Muscle layer of duodenum (tissue), 2 donors: ENCODE measurements around the gene EFNA2.

Experiments
- H3K27ac ChIP-seq: one replicate; pipeline ENCODE4 v1.7.0; 2013; ENCODE audit warnings: mild to moderate bottlenecking, low read length
- H3K27me3 ChIP-seq: one replicate; pipeline ENCODE4 v1.7.0; 2013; ENCODE audit warnings: low read depth, mild to moderate bottlenecking, control low read depth, low read length
- H3K36me3 ChIP-seq, 2 donors: one replicate each; pipeline ENCODE4 v1.7.0; 2013; ENCODE audit warnings: low read length in 2 of 2, control low read depth in 1 of 2, mild to moderate bottlenecking in 1 of 2; ENCODE audit not compliant: insufficient read depth in 2 of 2, control insufficient read depth in 1 of 2
- H3K4me1 ChIP-seq, 2 donors: one replicate each; pipeline ENCODE4 v1.7.0; 2013; ENCODE audit warnings: low read length in 2 of 2, mild to moderate bottlenecking in 2 of 2, control low read depth in 1 of 2, moderate library complexity in 1 of 2; ENCODE audit not compliant: insufficient read depth in 2 of 2, control insufficient read depth in 1 of 2
- H3K4me3 ChIP-seq, 2 donors: one replicate each; pipeline ENCODE4 v1.7.0; 2013; ENCODE audit warnings: low read length in 2 of 2, low read depth in 1 of 2, mild to moderate bottlenecking in 1 of 2
- H3K9me3 ChIP-seq, 2 donors: one replicate each; pipeline ENCODE4 v1.7.0; 2013; ENCODE audit warnings: low read length in 2 of 2, control low read depth in 1 of 2, mild to moderate bottlenecking in 1 of 2; ENCODE audit not compliant: control insufficient read depth in 1 of 2
- donor health status: healthy.

The EFNA2 gene

DNA sequence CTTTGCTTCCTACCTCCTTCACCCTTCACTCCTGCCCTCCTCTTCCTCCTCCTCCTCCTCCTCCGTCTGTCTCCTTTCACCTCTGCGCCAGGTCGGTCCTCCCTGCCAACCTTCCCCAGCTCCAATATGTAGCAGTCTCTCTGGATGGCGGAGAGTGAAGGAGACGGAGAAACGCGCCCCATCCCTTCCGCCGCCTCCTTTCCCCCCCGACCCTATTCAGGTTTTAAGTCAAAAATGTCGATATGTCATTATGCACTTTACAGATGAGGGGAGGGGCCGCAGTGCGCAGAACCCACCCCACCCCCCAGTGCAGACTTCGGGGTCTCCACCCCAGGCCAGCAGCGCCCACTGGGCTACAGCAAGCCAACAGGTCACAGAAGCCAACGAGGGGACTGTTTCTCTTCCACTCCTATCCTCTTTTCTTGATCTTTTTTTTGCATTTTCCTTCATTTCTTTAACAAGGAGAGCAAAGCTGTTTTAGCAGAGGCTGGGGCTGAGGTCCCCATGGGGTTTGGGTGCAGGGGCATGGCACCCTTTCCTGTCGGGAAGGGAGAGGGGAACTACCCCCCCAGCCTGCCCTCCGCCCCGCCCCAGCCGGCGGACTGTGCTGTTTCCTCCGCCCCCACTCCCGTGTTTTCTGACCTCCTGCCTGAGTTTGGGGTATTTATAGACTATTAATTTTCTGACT is 28.1 kb upstream of the EFNA2 start:
- Histone ChIP-seq H3K4me1 (peaks cover 23 to 73% of the 10 kb centered on the region in 2 donors), H3K27me3 (no peaks in the 10 kb centered on the region), H3K27ac (peak overlapping the region; percentile 39), H3K4me3 (no peak overlapping the region), H3K9me3 (no peaks in the 10 kb centered on the region), H3K36me3 (peaks cover 23 to 41% of the 10 kb centered on the region in 2 donors)

GRCh38 chr19:1258163-1258492 is 27.5 kb upstream of the EFNA2 start:
- H3K27ac ChIP-seq, result peak overlapping the region; percentile 39

GRCh38 chr19:1258707-1259205 is 26.9 kb upstream of the EFNA2 start:
- Histone ChIP-seq H3K9me3 (no peaks in the 10 kb centered on the region), H3K36me3 (peaks cover 23 to 37% of the 10 kb centered on the region in 2 donors), H3K4me1 (peaks cover 23 to 72% of the 10 kb centered on the region in 2 donors), H3K27me3 (no peaks in the 10 kb centered on the region), H3K4me3 (peak overlapping the region; percentile 21 to 39), H3K27ac (peak overlapping the region; percentile 86)

More at GRCh38 chr19:1258163-1258492, 27.5 kb upstream of the EFNA2 start:
- H3K9me3 ChIP-seq, result no peaks in the 10 kb centered on the region
- peaks cover 23 to 41% of the 10 kb centered on the region in 2 donors for H3K36me3 ChIP-seq
- H3K4me3 ChIP-seq, result no peak overlapping the region
- H3K27me3 ChIP-seq, result no peaks in the 10 kb centered on the region
- H3K4me1 ChIP-seq, result peaks cover 23 to 74% of the 10 kb centered on the region in 2 donors

- no peaks in the 10 kb centered on the region for H3K9me3 ChIP-seq
- H3K4me3 ChIP-seq, result peak overlapping the region; percentile 21 to 39
- peaks cover 21 to 31% of the 10 kb centered on the region in 2 donors for H3K36me3 ChIP-seq
- H3K27me3 ChIP-seq, result no peaks in the 10 kb centered on the region
- H3K27ac ChIP-seq, result peak overlapping the region; percentile 86
- H3K4me1 ChIP-seq, result peaks cover 20 to 66% of the 10 kb centered on the region in 2 donors
These were observed 26.3 kb upstream of the EFNA2 start for GRCh38 chr19:1259206-1259875.

DNA sequence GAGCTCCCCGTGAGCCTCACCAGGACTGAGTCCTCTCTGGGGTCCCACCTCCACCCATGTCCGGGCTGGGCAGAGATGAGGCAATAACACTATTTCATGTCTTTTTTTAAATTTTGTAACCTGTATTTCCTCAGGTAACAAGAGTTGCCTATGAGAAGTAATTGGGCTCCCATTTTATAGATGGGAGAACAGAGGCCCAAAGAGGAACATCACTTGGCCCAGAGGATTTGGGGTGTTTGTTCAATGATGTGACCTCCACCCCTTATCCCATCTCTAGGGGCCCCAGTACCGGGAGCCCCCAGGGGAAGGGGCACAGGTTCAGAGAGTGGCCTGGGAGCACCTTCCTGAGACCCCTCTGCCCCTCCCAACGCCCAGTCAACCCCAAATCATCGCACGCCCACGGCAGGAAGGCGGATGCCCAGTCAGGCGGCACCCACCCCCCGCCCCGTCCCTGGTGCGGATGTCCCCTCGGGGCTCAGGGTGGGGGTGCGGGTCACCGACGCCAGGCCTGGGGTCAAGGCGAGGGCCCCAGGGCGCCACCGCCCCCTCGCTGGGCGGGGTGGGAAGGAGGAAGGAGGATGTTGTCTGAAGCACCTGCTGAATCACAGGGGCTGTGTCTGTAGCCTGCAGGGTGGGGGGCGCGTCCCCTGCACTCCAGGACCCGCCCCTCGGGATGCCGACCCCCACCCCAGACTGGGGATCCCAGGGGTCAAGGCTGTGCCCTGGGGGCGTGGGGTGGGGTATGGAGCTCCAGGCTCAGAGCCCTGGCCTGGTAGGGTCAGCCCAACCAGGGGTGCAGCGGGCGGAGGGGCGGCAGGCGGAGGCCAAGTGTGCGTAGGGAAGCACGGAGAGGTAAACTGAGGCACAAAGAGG is 25.6 kb upstream of the EFNA2 start:
- Histone ChIP-seq H3K4me1 (peaks cover 17 to 59% of the 10 kb centered on the region in 2 donors), H3K4me3 (peak overlapping the region in 1 of 2 donors; percentile 75), H3K27ac (peak overlapping the region; percentile 86), H3K9me3 (no peaks in the 10 kb centered on the region), H3K36me3 (peaks cover 13 to 25% of the 10 kb centered on the region in 2 donors), H3K27me3 (no peaks in the 10 kb centered on the region)

DNA sequence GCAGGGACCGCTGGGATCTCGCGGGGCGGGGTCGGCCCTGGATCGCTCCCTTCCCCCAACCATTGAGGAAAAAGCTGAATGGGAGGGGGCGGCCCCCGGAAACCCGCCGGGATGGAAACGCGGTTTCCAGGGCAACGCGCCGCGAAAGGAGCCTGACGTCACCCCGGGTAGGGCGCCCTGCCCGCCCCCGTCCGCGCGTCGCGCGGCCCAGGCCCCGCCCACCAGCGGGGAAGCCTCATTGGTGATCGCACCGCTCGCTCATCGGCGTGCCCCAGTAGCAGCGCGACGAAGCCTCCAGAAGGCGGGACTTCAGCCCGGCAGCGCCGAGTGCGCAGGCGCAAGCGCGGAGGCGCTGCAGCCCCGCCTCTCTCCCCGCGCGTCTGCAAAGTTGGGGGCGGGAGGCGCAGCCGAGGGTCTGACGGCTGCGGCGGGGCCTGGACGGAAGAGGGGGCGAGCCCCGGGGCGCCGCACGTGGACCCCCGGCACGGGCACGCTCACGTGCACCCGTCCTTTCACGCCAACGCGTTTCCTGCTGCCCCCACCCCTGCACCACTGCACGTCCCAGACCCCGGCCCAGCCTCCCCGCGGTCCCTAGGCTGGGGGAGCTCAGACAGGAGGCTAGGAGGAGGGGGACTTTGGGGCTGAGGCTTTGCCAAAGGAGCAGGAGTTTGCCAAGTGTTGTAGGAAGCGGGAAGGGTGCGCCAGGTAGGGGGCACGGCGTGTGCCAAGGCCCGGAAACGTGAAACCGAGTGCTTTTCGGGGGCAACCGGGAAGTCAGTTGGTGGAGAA is 24.7 kb upstream of the EFNA2 start:
- peaks cover 17 to 58% of the 10 kb centered on the region in 2 donors for H3K4me1 ChIP-seq
- H3K36me3 ChIP-seq, result peaks cover 5 to 16% of the 10 kb centered on the region in 2 donors
- H3K9me3 ChIP-seq, result no peaks in the 10 kb centered on the region
- peak overlapping the region; percentile 73 to 75 for H3K4me3 ChIP-seq
- peak overlapping the region; percentile 92 for H3K27ac ChIP-seq
- H3K27me3 ChIP-seq, result no peaks in the 10 kb centered on the region

DNA sequence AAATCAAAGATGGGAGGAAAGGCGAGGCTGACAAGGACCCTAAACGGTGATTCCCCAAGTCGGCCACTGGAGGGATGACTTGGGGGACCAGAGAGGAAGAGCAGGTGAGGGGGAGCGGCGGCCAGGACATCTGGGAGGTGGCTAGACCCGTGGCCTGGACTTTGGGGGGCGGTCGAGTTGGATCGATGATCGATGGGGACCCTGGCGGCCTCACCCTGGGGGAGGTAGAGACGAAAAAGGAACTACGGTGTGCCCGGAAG is 24.2 kb upstream of the EFNA2 start:
- H3K27me3 ChIP-seq, result no peaks in the 10 kb centered on the region
- peak overlapping the region; percentile 92 for H3K27ac ChIP-seq
- H3K4me1 ChIP-seq, result peaks cover 17 to 59% of the 10 kb centered on the region in 2 donors
- H3K9me3 ChIP-seq, result no peaks in the 10 kb centered on the region
- peaks cover 3 to 13% of the 10 kb centered on the region in 2 donors for H3K36me3 ChIP-seq
- peak overlapping the region; percentile 73 to 75 for H3K4me3 ChIP-seq

DNA sequence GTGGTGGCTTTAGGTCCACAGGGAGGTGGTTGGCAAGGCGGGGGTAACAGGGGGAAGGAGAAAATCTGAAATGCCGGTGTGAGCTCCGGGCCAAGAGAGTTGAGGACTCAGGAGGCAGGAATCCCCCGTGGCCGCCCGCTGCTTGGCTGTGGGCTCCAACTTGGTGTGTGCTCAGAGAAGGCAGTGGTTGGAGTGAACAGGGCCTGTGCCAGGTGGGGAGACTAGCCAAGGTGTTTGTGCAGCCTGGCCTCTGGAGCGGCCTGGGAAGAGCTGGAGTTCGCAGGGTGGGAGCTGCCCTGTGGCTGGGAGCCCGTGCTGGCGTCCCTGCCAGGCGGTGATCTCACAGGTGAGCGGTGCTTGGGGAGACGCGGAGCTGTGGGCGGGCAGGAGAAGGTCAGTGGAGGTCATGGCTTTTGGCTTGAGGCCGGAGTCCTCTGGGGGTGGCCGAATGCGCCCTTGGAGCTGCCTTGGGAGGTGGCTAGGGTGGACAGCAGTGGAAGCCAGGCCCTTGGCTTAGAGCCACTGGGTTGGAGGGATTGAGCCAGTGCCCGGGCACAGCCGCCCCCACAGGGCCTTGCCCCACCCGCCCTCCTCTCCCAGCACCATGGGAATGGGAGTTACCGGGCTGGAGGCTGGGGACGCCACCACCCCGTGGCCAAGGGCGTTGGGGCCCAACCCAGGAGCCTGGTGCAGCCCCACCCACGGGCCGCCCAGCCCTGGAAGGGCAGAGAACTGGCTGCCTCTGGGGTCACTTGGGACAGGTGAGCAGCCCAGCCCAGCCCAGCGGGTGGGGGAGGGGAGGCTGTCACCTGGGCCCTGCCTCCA is 23.7 kb upstream of the EFNA2 start:
- H3K4me3 ChIP-seq, result peak overlapping the region; percentile 73 to 75
- no peaks in the 10 kb centered on the region for H3K27me3 ChIP-seq
- peaks cover 17 to 59% of the 10 kb centered on the region in 2 donors for H3K4me1 ChIP-seq

DNA sequence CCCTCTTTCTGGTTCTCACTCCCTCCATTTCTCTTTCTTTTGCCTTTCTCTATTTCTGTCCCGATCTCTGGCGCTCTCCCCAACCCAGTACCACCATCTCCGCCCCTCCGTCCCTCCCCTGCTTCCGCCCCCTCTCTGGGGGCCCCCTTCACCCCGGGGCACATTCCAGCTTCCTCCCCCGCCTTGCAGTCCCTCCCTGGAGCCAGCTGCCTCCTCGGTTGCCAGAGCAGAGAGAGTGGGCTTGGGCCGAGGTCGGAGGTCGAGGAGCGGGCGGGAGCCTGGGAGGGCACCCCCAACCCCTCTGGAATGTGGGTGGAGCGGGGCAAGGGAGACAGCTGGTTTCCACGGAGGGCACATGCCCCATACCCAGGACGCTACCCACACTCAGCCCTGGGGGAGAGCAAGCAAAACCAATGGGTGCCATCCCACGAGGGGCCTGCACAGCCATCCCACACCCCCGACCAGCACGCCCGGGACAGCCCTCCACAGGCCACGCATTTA is 23.0 kb upstream of the EFNA2 start:
- H3K27ac ChIP-seq, result peak overlapping the region; percentile 92
- H3K4me1 ChIP-seq, result peaks cover 21 to 61% of the 10 kb centered on the region in 2 donors
- H3K4me3 ChIP-seq, result no peak overlapping the region
- H3K9me3 ChIP-seq, result no peaks in the 10 kb centered on the region
- H3K36me3 ChIP-seq, result peaks cover 0 to 3% of the 10 kb centered on the region in 2 donors
- no peaks in the 10 kb centered on the region for H3K27me3 ChIP-seq

More for the DNA sequence above, 23.7 kb upstream of the EFNA2 start:
- peaks cover 0 to 8% of the 10 kb centered on the region in 2 donors for H3K36me3 ChIP-seq
- peak overlapping the region; percentile 92 for H3K27ac ChIP-seq
- no peaks in the 10 kb centered on the region for H3K9me3 ChIP-seq

DNA sequence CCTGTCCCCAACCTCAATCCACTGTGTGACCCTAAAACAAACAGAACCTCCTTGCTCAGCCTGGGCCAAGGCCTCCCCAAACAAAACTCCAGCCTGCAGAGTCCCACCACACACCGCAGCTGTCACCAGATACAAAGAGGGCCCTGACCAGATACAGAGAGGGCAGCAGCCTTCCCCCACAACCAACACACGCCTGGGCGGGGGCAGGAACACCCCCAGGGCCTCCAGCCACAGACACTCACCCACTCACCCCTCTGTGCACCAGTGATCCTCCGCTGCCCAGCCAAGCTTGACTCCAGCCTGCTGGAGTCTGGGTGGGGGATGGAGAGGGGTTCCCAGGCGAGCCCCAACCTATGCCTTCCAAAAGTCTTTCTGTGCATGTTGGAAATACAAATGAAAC is 22.5 kb upstream of the EFNA2 start:
- peaks cover 20 to 61% of the 10 kb centered on the region in 2 donors for H3K4me1 ChIP-seq
- H3K27ac ChIP-seq, result peak overlapping the region; percentile 92
- no peaks in the 10 kb centered on the region for H3K27me3 ChIP-seq
- H3K36me3 ChIP-seq, result no peaks in the 10 kb centered on the region
- no peaks in the 10 kb centered on the region for H3K9me3 ChIP-seq
- H3K4me3 ChIP-seq, result no peak overlapping the region
